ENCODE results near the gene KAZALD1. TPM values are rescaled to one million over a fixed set of nuclear protein-coding genes. Genes with fewer than 3 reads are reported as not detected.

KAZALD1 gene
- polyA plus RNA-seq, 1 donor from 2014 or later = 1.6 TPM

DNA sequence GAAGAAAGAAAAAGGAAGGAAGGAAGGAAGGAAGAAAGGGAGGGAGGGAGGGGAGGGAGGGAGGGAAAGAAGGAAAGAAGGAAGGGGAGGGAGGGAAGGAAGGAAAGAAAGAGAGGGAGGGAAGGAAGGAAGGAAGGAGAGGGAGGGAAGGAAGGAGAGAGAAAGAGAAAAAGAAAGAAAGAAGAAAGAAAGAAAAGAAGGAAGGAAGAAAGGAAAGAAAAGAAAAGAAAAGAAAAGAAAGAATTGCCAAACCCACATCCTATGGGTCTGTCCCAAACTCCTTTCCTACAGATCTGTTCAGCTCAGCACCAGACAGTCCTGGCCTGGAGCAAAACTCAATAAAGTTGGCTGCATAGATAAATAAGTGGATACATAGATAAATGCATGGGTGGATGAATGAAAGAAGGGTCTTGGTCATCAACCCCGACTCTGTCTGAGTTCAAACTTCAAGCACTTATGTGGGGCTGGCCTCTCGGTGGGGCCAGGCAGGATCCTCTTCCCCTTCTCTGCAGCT is 52.2 kb downstream of the KAZALD1 start:
- Histone ChIP-seq H2AFZ (ENCODE audit: low read depth, low read length) (no peak overlapping the region), H3F3A (ENCODE audit: insufficient read depth, low read length, poor library complexity, severe bottlenecking) (no peaks in the 10 kb centered on the region), H3K27ac (ENCODE audit: low read length) (no peak overlapping the region), H3K9me2 (ENCODE audit: insufficient read depth, low read length) (no peaks in the 10 kb centered on the region), H4K20me1 (ENCODE audit: insufficient read depth) (no peaks in the 10 kb centered on the region), H3K9ac (ENCODE audit: low read length) (no peak overlapping the region), H3K4me3 (ENCODE audit: low read length) (no peak overlapping the region), H3K4me2 (ENCODE audit: low read length) (no peak overlapping the region), H3K36me3 (ENCODE audit: insufficient read depth, low read length) (no peaks in the 10 kb centered on the region), H3K27me3 (ENCODE audit: insufficient read depth, low read depth, low read length) (peaks cover 58% of the 10 kb centered on the region), H3K79me2 (replicated peaks; ENCODE audit: insufficient read depth, low read length) (no peaks in the 10 kb centered on the region), H3K9me3 (ENCODE audit: low read length) (no peaks in the 10 kb centered on the region)
- TF ChIP-seq, protein P1, sequence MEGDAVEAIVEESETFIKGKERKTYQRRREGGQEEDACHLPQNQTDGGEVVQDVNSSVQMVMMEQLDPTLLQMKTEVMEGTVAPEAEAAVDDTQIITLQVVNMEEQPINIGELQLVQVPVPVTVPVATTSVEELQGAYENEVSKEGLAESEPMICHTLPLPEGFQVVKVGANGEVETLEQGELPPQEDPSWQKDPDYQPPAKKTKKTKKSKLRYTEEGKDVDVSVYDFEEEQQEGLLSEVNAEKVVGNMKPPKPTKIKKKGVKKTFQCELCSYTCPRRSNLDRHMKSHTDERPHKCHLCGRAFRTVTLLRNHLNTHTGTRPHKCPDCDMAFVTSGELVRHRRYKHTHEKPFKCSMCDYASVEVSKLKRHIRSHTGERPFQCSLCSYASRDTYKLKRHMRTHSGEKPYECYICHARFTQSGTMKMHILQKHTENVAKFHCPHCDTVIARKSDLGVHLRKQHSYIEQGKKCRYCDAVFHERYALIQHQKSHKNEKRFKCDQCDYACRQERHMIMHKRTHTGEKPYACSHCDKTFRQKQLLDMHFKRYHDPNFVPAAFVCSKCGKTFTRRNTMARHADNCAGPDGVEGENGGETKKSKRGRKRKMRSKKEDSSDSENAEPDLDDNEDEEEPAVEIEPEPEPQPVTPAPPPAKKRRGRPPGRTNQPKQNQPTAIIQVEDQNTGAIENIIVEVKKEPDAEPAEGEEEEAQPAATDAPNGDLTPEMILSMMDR (IDR thresholded peaks at IDR 0.05; ENCODE audit: poor library complexity, severe bottlenecking) = no peak
- TF ChIP-seq, protein P2, sequence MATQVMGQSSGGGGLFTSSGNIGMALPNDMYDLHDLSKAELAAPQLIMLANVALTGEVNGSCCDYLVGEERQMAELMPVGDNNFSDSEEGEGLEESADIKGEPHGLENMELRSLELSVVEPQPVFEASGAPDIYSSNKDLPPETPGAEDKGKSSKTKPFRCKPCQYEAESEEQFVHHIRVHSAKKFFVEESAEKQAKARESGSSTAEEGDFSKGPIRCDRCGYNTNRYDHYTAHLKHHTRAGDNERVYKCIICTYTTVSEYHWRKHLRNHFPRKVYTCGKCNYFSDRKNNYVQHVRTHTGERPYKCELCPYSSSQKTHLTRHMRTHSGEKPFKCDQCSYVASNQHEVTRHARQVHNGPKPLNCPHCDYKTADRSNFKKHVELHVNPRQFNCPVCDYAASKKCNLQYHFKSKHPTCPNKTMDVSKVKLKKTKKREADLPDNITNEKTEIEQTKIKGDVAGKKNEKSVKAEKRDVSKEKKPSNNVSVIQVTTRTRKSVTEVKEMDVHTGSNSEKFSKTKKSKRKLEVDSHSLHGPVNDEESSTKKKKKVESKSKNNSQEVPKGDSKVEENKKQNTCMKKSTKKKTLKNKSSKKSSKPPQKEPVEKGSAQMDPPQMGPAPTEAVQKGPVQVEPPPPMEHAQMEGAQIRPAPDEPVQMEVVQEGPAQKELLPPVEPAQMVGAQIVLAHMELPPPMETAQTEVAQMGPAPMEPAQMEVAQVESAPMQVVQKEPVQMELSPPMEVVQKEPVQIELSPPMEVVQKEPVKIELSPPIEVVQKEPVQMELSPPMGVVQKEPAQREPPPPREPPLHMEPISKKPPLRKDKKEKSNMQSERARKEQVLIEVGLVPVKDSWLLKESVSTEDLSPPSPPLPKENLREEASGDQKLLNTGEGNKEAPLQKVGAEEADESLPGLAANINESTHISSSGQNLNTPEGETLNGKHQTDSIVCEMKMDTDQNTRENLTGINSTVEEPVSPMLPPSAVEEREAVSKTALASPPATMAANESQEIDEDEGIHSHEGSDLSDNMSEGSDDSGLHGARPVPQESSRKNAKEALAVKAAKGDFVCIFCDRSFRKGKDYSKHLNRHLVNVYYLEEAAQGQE (IDR thresholded peaks at IDR 0.05; ENCODE audit: borderline replicate concordance) = no peak
- no peak for TF ChIP-seq POLR2AphosphoS5 (IDR thresholded peaks at IDR 0.05)
- no peak for TF ChIP-seq RAD21 (conservative IDR thresholded peaks at IDR 0.05)
- no peak for TF ChIP-seq TAF1 (IDR thresholded peaks at IDR 0.05; ENCODE audit: low read depth)
- TF ChIP-seq EZH2 (IDR thresholded peaks at IDR 0.05; ENCODE audit: borderline replicate concordance, insufficient read depth, low read length, poor library complexity, severe bottlenecking) = no peak
- TF ChIP-seq EP300 (conservative IDR thresholded peaks at IDR 0.05; ENCODE audit: poor library complexity, severe bottlenecking) = no peak
- TF ChIP-seq SMC3 (conservative IDR thresholded peaks at IDR 0.05; ENCODE audit: poor library complexity) = no peak
- no peak for TF ChIP-seq MXI1 (conservative IDR thresholded peaks at IDR 0.05; ENCODE audit: poor library complexity, severe bottlenecking)

DNA sequence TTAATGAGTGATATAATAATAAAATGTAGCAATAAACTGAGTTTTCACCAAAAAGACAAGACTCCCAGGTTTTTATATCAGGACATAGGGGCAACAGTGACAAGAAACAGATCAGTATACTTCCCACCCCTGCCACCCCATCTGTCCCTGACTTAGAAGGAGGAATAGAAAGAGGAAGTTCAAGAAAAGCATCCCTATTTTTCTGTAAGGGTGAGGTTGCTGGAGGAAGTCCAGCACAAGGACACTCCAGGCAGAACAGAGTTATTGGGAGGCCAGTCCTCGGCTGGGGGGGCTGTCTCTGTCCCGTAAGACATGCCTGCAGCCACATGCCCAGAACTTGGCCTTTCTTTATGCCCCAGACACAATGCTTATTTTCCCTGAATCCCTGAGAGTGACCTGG is 52.9 kb downstream of the KAZALD1 start:
- H3K36me3 ChIP-seq (ENCODE audit: insufficient read depth, low read length) = no peaks in the 10 kb centered on the region
- no peaks in the 10 kb centered on the region for H3F3A ChIP-seq (ENCODE audit: insufficient read depth, low read length, poor library complexity, severe bottlenecking)
- no peaks in the 10 kb centered on the region for H3K79me2 ChIP-seq (replicated peaks; ENCODE audit: insufficient read depth, low read length)
- TF ChIP-seq, protein P1 (IDR thresholded peaks at IDR 0.05; ENCODE audit: poor library complexity, severe bottlenecking) = no peak
- TF ChIP-seq EP300 (conservative IDR thresholded peaks at IDR 0.05; ENCODE audit: poor library complexity, severe bottlenecking) (no peak), TAF1 (IDR thresholded peaks at IDR 0.05; ENCODE audit: low read depth) (no peak), RAD21 (conservative IDR thresholded peaks at IDR 0.05) (no peak), POLR2AphosphoS5 (IDR thresholded peaks at IDR 0.05) (no peak)
- TF ChIP-seq, protein P2 (IDR thresholded peaks at IDR 0.05; ENCODE audit: borderline replicate concordance) = no peak
- H3K27ac ChIP-seq (ENCODE audit: low read length) = no peak overlapping the region
- H3K9ac ChIP-seq (ENCODE audit: low read length) = no peak overlapping the region
- no peak overlapping the region for H2AFZ ChIP-seq (ENCODE audit: low read depth, low read length)
- H3K9me3 ChIP-seq (ENCODE audit: low read length) = no peaks in the 10 kb centered on the region
- no peaks in the 10 kb centered on the region for H4K20me1 ChIP-seq (ENCODE audit: insufficient read depth)
- H3K9me2 ChIP-seq (ENCODE audit: insufficient read depth, low read length) = no peaks in the 10 kb centered on the region
- H3K4me2 ChIP-seq (ENCODE audit: low read length) = no peak overlapping the region
- H3K27me3 ChIP-seq (ENCODE audit: insufficient read depth, low read depth, low read length) = peaks cover 65% of the 10 kb centered on the region
- no peak overlapping the region for H3K4me3 ChIP-seq (ENCODE audit: low read length)
